ENCODE measurements around the gene UNC5A. TPM values are rescaled to one million over a fixed set of nuclear protein-coding genes. Genes with fewer than 3 reads are reported as not detected.

Gene UNC5A
- total RNA-seq, 1 experiment from 2014 or later: 0.13 TPM

DNA sequence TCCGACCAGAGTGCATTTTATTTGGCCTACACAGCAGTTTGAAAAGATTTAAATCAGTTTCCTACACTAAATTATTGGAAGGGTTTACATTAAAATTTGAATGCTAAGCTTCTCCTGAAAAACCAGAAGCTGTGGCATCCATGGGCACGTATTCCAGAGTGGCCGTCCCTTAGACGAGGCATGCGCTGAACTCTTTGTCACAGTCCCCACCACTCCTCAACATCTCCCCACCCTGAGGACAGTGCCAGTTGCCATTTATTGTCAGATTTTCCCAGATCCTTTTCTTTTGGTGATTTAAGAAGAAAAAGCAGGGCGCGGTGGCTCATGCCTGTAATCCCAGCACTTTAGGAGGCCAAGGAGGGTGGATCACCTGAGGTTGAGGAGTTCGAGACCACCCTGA lies 39.9 kb upstream of the UNC5A start:
- ATAC-seq (no peak), DNase-seq (ENCODE audit: low read depth, low spot score) (no peak)
- ChIA-PET POLR2A (no interaction called here), CTCF (no interaction called here)
- no peak overlapping the region for H3K27ac ChIP-seq (ENCODE audit: low read length)
- peaks cover 15% of the 10 kb centered on the region for H3K27me3 ChIP-seq (ENCODE audit: control insufficient read depth, insufficient read depth, low read length)
- intact Hi-C loops (cut with micrococcal nuclease; ENCODE audit: unreplicated experiment) (no loop called here), in situ Hi-C loops (cut with HindIII; ENCODE audit: low pct_unique_long_range_greater_than_20kb, low sequenced_read_pairs) (no loop called here)
- no peak overlapping the region for H3K4me3 ChIP-seq (ENCODE audit: low read depth in 2 of 2, low read length in 2 of 2)
- no peaks in the 10 kb centered on the region for H3K36me3 ChIP-seq (ENCODE audit: control insufficient read depth, insufficient read depth, low read length)
- TF ChIP-seq POLR2AphosphoS5 (IDR thresholded peaks at IDR 0.05; ENCODE audit: low read depth, low read length) (no peak), TCF7L2 (IDR thresholded peaks at IDR 0.05; ENCODE audit: low read depth, low read length) (no peak), SIN3A (IDR thresholded peaks at IDR 0.05; ENCODE audit: borderline replicate concordance, insufficient read depth, low read depth, low read length) (no peak)
- TF ChIP-seq, protein P1, sequence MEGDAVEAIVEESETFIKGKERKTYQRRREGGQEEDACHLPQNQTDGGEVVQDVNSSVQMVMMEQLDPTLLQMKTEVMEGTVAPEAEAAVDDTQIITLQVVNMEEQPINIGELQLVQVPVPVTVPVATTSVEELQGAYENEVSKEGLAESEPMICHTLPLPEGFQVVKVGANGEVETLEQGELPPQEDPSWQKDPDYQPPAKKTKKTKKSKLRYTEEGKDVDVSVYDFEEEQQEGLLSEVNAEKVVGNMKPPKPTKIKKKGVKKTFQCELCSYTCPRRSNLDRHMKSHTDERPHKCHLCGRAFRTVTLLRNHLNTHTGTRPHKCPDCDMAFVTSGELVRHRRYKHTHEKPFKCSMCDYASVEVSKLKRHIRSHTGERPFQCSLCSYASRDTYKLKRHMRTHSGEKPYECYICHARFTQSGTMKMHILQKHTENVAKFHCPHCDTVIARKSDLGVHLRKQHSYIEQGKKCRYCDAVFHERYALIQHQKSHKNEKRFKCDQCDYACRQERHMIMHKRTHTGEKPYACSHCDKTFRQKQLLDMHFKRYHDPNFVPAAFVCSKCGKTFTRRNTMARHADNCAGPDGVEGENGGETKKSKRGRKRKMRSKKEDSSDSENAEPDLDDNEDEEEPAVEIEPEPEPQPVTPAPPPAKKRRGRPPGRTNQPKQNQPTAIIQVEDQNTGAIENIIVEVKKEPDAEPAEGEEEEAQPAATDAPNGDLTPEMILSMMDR (IDR thresholded peaks at IDR 0.05): no peak
- TF ChIP-seq, protein P2, sequence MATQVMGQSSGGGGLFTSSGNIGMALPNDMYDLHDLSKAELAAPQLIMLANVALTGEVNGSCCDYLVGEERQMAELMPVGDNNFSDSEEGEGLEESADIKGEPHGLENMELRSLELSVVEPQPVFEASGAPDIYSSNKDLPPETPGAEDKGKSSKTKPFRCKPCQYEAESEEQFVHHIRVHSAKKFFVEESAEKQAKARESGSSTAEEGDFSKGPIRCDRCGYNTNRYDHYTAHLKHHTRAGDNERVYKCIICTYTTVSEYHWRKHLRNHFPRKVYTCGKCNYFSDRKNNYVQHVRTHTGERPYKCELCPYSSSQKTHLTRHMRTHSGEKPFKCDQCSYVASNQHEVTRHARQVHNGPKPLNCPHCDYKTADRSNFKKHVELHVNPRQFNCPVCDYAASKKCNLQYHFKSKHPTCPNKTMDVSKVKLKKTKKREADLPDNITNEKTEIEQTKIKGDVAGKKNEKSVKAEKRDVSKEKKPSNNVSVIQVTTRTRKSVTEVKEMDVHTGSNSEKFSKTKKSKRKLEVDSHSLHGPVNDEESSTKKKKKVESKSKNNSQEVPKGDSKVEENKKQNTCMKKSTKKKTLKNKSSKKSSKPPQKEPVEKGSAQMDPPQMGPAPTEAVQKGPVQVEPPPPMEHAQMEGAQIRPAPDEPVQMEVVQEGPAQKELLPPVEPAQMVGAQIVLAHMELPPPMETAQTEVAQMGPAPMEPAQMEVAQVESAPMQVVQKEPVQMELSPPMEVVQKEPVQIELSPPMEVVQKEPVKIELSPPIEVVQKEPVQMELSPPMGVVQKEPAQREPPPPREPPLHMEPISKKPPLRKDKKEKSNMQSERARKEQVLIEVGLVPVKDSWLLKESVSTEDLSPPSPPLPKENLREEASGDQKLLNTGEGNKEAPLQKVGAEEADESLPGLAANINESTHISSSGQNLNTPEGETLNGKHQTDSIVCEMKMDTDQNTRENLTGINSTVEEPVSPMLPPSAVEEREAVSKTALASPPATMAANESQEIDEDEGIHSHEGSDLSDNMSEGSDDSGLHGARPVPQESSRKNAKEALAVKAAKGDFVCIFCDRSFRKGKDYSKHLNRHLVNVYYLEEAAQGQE (IDR thresholded peaks at IDR 0.05; ENCODE audit: insufficient read depth in 1 of 2, low read depth in 2 of 2, low read length in 1 of 2): no peak
- BruUV-seq (replicated peaks): no TSS peak
- no peaks in the 10 kb centered on the region; the same call in 1 of the 2 replicates for H3K4me1 ChIP-seq (ENCODE audit: control insufficient read depth, insufficient read depth, low read length)
- H3K9me3 ChIP-seq (ENCODE audit: control insufficient read depth, insufficient read depth, low read depth, low read length): 0 out of 2 replicates have a peak, but pooled peaks cover under 1% of the 10 kb centered on the region

DNA sequence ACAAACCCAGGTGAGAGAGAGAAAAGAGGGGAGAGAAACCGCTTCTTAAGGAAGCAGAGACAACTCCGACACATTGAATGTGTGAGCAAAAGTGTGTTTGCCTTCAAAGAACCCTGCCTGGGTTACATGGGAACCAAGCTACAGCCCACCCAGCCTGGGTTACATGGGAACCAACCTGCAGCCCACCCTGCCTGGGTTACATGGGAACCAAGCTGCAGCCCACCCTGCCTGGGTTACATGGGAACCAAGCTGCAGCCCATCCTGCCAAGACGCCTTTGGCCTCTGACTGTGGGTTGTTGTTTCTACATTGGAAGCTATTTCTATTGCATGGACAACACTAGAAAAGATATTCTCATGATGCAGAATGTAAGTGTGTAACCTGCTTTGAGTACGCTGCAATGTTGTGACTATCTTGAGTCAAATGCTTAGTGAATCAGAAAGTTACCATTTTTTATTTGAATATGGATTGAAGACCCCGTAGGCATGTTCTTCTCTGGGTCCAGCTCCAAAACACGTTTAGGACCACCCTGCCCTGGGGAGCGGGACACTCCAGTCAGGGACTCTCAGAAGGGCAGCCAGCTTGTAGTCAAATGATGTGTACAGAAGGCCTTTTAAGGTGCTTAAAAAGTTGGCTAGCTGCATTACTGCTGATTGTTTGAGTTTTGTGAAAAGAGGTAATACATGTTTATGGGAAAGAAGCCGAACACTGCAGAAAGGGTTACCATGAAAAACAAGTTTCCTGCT lies 39.1 kb upstream of the UNC5A start:
- Histone ChIP-seq H3K4me1 (ENCODE audit: control insufficient read depth, insufficient read depth, low read length) (no peaks in the 10 kb centered on the region; the same call in 1 of the 2 replicates), H3K27me3 (ENCODE audit: control insufficient read depth, insufficient read depth, low read length) (peaks cover 8% of the 10 kb centered on the region), H3K9me3 (ENCODE audit: control insufficient read depth, insufficient read depth, low read depth, low read length) (no peaks in the 10 kb centered on the region), H3K4me3 (ENCODE audit: low read depth in 2 of 2, low read length in 2 of 2) (no peak overlapping the region), H3K36me3 (ENCODE audit: control insufficient read depth, insufficient read depth, low read length) (no peaks in the 10 kb centered on the region), H3K27ac (ENCODE audit: low read length) (no peak overlapping the region)
- ATAC-seq: no peak
- no TSS peak for BruUV-seq (replicated peaks)
- TF ChIP-seq POLR2AphosphoS5 (IDR thresholded peaks at IDR 0.05; ENCODE audit: low read depth, low read length) (no peak), SIN3A (IDR thresholded peaks at IDR 0.05; ENCODE audit: borderline replicate concordance, insufficient read depth, low read depth, low read length) (no peak), TCF7L2 (IDR thresholded peaks at IDR 0.05; ENCODE audit: low read depth, low read length) (no peak)
- TF ChIP-seq, protein P1 (IDR thresholded peaks at IDR 0.05): no peak
- TF ChIP-seq, protein P2 (IDR thresholded peaks at IDR 0.05; ENCODE audit: insufficient read depth in 1 of 2, low read depth in 2 of 2, low read length in 1 of 2): no peak
- intact Hi-C loops (cut with micrococcal nuclease; ENCODE audit: unreplicated experiment) (no loop called here), in situ Hi-C loops (cut with HindIII; ENCODE audit: low pct_unique_long_range_greater_than_20kb, low sequenced_read_pairs) (no loop called here)
- DNase-seq (ENCODE audit: low read depth, low spot score): no peak
- CTCF ChIA-PET: interaction anchor here (0.8 kb wide), 1 partner anchor 111 kb away, joined by 6 read pairs; no protein-coding TSS in a partner anchor
- POLR2A ChIA-PET: no interaction called here
